SH-SY5Y (cell line): ENCODE data around the gene LCMT1.

Experiments
- GATA2 ChIP-seq: IDR thresholded peaks from 2 replicates; pipeline ENCODE4 v1.6.1; 2011; ENCODE audit warnings: mild to moderate bottlenecking, low read depth, low read length
- GATA3 ChIP-seq: IDR thresholded peaks from 2 replicates; pipeline ENCODE4 v1.6.1; 2011; ENCODE audit warnings: low read depth, mild to moderate bottlenecking, low read length, moderate library complexity

DNA sequence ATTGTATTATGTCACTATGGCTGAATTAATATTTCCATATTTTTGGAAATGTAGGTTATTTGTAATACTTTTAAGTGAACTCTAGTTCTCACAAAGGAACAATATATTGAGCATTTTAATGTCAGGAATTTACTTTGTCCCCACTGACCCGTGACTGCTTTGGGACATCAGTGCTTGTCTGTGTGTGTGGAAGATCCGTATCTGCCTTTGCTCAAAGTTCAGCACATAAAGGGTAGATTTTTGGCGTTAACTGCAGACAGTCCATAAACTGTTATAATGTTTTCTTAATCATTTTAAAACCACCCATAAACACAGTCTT lies 65.9 kb downstream of the LCMT1 start:
- TF ChIP-seq GATA2: no peak
- TF ChIP-seq GATA3: no peak
